ENCODE measurements around the gene AGFG1.

AGFG1 gene

GRCh38 chr2:227453810-227454209 is 18.1 kb upstream of the AGFG1 start:
- Mint-ChIP-seq H3K27ac (no peak overlapping the region), H3K4me1 (ENCODE audit: low read depth) (peaks cover 5% of the 10 kb centered on the region)

GRCh38 chr2:227454323-227454860 is 17.6 kb upstream of the AGFG1 start:
- no peaks in the 10 kb centered on the region for H3K27me3 Mint-ChIP-seq (ENCODE audit: low read depth)
- peaks cover 5% of the 10 kb centered on the region for H3K4me1 Mint-ChIP-seq (ENCODE audit: low read depth)
- no peak overlapping the region for H3K4me3 Mint-ChIP-seq
- H3K36me3 Mint-ChIP-seq (ENCODE audit: low read depth), result no peaks in the 10 kb centered on the region
- H3K27ac Mint-ChIP-seq, result no peak overlapping the region
- H3K9me3 Mint-ChIP-seq, result no peaks in the 10 kb centered on the region

More at GRCh38 chr2:227453810-227454209, 18.1 kb upstream of the AGFG1 start:
- no peak overlapping the region for H3K4me3 Mint-ChIP-seq
- no peaks in the 10 kb centered on the region for H3K9me3 Mint-ChIP-seq
- no peaks in the 10 kb centered on the region for H3K36me3 Mint-ChIP-seq (ENCODE audit: low read depth)
- H3K27me3 Mint-ChIP-seq (ENCODE audit: low read depth), result no peaks in the 10 kb centered on the region

GRCh38 chr2:227455200-227455599 is 16.8 kb upstream of the AGFG1 start:
- Mint-ChIP-seq H3K36me3 (ENCODE audit: low read depth) (no peaks in the 10 kb centered on the region), H3K4me1 (ENCODE audit: low read depth) (peaks cover 9% of the 10 kb centered on the region), H3K4me3 (no peak overlapping the region), H3K27me3 (ENCODE audit: low read depth) (no peaks in the 10 kb centered on the region), H3K9me3 (no peaks in the 10 kb centered on the region), H3K27ac (no peak overlapping the region)

GRCh38 chr2:227456102-227456501 is 15.9 kb upstream of the AGFG1 start:
- Mint-ChIP-seq H3K4me3 (no peak overlapping the region), H3K36me3 (ENCODE audit: low read depth) (no peaks in the 10 kb centered on the region), H3K27ac (no peak overlapping the region), H3K27me3 (ENCODE audit: low read depth) (no peaks in the 10 kb centered on the region), H3K4me1 (ENCODE audit: low read depth) (peaks cover 17% of the 10 kb centered on the region), H3K9me3 (no peaks in the 10 kb centered on the region)

- Mint-ChIP-seq H3K27me3 (ENCODE audit: low read depth) (no peaks in the 10 kb centered on the region), H3K4me3 (no peak overlapping the region), H3K27ac (no peak overlapping the region), H3K4me1 (ENCODE audit: low read depth) (peaks cover 20% of the 10 kb centered on the region), H3K36me3 (ENCODE audit: low read depth) (no peaks in the 10 kb centered on the region), H3K9me3 (no peaks in the 10 kb centered on the region)
Observed at GRCh38 chr2:227456772-227457171, 15.2 kb upstream of the AGFG1 start.

- Mint-ChIP-seq H3K27me3 (ENCODE audit: low read depth) (no peaks in the 10 kb centered on the region), H3K4me1 (ENCODE audit: low read depth) (peaks cover 47% of the 10 kb centered on the region), H3K9me3 (no peaks in the 10 kb centered on the region), H3K4me3 (peak overlapping the region; percentile 0), H3K36me3 (ENCODE audit: low read depth) (no peaks in the 10 kb centered on the region), H3K27ac (peak overlapping the region; percentile 37)
Observed at GRCh38 chr2:227460070-227460485, 11.9 kb upstream of the AGFG1 start.

GRCh38 chr2:227460833-227461232 is 11.1 kb upstream of the AGFG1 start:
- Mint-ChIP-seq H3K4me1 (ENCODE audit: low read depth) (peaks cover 47% of the 10 kb centered on the region), H3K27me3 (ENCODE audit: low read depth) (no peaks in the 10 kb centered on the region), H3K27ac (no peak overlapping the region), H3K9me3 (no peaks in the 10 kb centered on the region), H3K36me3 (ENCODE audit: low read depth) (no peaks in the 10 kb centered on the region), H3K4me3 (no peak overlapping the region)

- Mint-ChIP-seq H3K4me3 (no peak overlapping the region), H3K9me3 (no peaks in the 10 kb centered on the region), H3K36me3 (ENCODE audit: low read depth) (no peaks in the 10 kb centered on the region), H3K4me1 (ENCODE audit: low read depth) (peaks cover 49% of the 10 kb centered on the region), H3K27me3 (ENCODE audit: low read depth) (no peaks in the 10 kb centered on the region), H3K27ac (peak overlapping the region; percentile 11)
Observed at GRCh38 chr2:227461811-227462461, 10.0 kb upstream of the AGFG1 start.

- H3K4me1 Mint-ChIP-seq (ENCODE audit: low read depth), result peaks cover 49% of the 10 kb centered on the region
- no peaks in the 10 kb centered on the region for H3K36me3 Mint-ChIP-seq (ENCODE audit: low read depth)
- no peak overlapping the region for H3K27ac Mint-ChIP-seq
- H3K27me3 Mint-ChIP-seq (ENCODE audit: low read depth), result no peaks in the 10 kb centered on the region
- H3K4me3 Mint-ChIP-seq, result no peak overlapping the region
- H3K9me3 Mint-ChIP-seq, result no peaks in the 10 kb centered on the region
Observed at GRCh38 chr2:227462462-227462951, 9.4 kb upstream of the AGFG1 start.

GRCh38 chr2:227462972-227463931 is 8.7 kb upstream of the AGFG1 start:
- Mint-ChIP-seq H3K27me3 (ENCODE audit: low read depth) (no peaks in the 10 kb centered on the region), H3K9me3 (no peaks in the 10 kb centered on the region), H3K27ac (peak overlapping the region; percentile 70), H3K36me3 (ENCODE audit: low read depth) (no peaks in the 10 kb centered on the region), H3K4me1 (ENCODE audit: low read depth) (peaks cover 47% of the 10 kb centered on the region), H3K4me3 (no peak overlapping the region)

GRCh38 chr2:227464361-227464760 is 7.6 kb upstream of the AGFG1 start:
- Mint-ChIP-seq H3K4me3 (peak overlapping the region; percentile 23), H3K36me3 (ENCODE audit: low read depth) (no peaks in the 10 kb centered on the region), H3K27ac (peak overlapping the region; percentile 29), H3K9me3 (no peaks in the 10 kb centered on the region), H3K4me1 (ENCODE audit: low read depth) (peaks cover 47% of the 10 kb centered on the region), H3K27me3 (ENCODE audit: low read depth) (no peaks in the 10 kb centered on the region)

- Mint-ChIP-seq H3K4me1 (ENCODE audit: low read depth) (peaks cover 46% of the 10 kb centered on the region), H3K36me3 (ENCODE audit: low read depth) (no peaks in the 10 kb centered on the region), H3K4me3 (peak overlapping the region; percentile 13), H3K27ac (peak overlapping the region; percentile 29), H3K9me3 (no peaks in the 10 kb centered on the region), H3K27me3 (ENCODE audit: low read depth) (no peaks in the 10 kb centered on the region)
Observed at GRCh38 chr2:227464851-227465250, 7.1 kb upstream of the AGFG1 start.

GRCh38 chr2:227466887-227467600 is 4.9 kb upstream of the AGFG1 start:
- H3K4me1 Mint-ChIP-seq (ENCODE audit: low read depth), result peaks cover 31% of the 10 kb centered on the region
- no peaks in the 10 kb centered on the region for H3K36me3 Mint-ChIP-seq (ENCODE audit: low read depth)
- no peak overlapping the region for H3K27ac Mint-ChIP-seq
- no peak overlapping the region for H3K4me3 Mint-ChIP-seq
- H3K9me3 Mint-ChIP-seq, result no peaks in the 10 kb centered on the region
- no peaks in the 10 kb centered on the region for H3K27me3 Mint-ChIP-seq (ENCODE audit: low read depth)

GRCh38 chr2:227471412-227471811 is 544 bp upstream of the AGFG1 start:
- Mint-ChIP-seq H3K9me3 (no peaks in the 10 kb centered on the region), H3K4me3 (peak overlapping the region; percentile 81), H3K36me3 (ENCODE audit: low read depth) (no peaks in the 10 kb centered on the region), H3K4me1 (ENCODE audit: low read depth) (peaks cover 27% of the 10 kb centered on the region), H3K27ac (peak overlapping the region; percentile 52), H3K27me3 (ENCODE audit: low read depth) (no peaks in the 10 kb centered on the region)

All from T-helper 1 cell treated with Interleukin-12 subunit alpha and Interleukin-12 subunit beta and Interleukin-4 antibody, amounts not matched to agents 30 μg/mL and 1 μg/mL, for 36 hours (primary cell).